ENCODE measurements around the gene DRD2. TPM values are rescaled to one million over a fixed set of nuclear protein-coding genes. Genes with fewer than 3 reads are reported as not detected.

Gene DRD2
- total RNA-seq, 2 experiments from 2014 or later = not detected

DNA sequence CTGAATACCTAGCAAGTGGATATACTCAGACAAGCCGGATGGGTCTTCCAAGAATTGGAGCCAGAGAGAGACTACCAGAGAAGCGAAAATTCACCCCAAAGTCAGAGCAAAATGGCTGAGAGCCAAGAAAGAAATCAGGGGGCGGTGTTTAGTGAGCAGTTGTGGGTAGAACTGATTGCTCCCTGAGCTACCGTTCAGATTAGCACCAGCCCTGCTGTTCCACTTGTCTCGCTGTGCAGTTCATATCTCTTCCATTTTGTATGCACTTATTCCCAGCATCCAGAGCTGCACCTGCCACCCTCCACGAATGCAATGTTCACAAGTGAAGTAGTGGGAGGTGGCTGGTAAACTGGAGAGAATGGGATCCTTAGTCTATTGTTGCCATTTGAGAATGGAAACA is 25.5 kb downstream of the DRD2 start:
- ChIA-PET CTCF (no interaction called here), POLR2A (no interaction called here)
- TF ChIP-seq, protein P1, sequence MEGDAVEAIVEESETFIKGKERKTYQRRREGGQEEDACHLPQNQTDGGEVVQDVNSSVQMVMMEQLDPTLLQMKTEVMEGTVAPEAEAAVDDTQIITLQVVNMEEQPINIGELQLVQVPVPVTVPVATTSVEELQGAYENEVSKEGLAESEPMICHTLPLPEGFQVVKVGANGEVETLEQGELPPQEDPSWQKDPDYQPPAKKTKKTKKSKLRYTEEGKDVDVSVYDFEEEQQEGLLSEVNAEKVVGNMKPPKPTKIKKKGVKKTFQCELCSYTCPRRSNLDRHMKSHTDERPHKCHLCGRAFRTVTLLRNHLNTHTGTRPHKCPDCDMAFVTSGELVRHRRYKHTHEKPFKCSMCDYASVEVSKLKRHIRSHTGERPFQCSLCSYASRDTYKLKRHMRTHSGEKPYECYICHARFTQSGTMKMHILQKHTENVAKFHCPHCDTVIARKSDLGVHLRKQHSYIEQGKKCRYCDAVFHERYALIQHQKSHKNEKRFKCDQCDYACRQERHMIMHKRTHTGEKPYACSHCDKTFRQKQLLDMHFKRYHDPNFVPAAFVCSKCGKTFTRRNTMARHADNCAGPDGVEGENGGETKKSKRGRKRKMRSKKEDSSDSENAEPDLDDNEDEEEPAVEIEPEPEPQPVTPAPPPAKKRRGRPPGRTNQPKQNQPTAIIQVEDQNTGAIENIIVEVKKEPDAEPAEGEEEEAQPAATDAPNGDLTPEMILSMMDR (IDR thresholded peaks at IDR 0.05) = no peak
- Mint-ChIP-seq H3K9me3 (no peaks in the 10 kb centered on the region), H3K36me3 (ENCODE audit: low read depth) (no peaks in the 10 kb centered on the region), H3K4me3 (no peak overlapping the region), H3K27me3 (peaks cover 28% of the 10 kb centered on the region), H3K27ac (no peak overlapping the region), H3K4me1 (ENCODE audit: low read depth) (no peaks in the 10 kb centered on the region)
- intact Hi-C loops (cut with DNase I, micrococcal nuclease) = no loop called here
- ATAC-seq (ENCODE audit: poor library complexity) (no peak), DNase-seq (no peak)
- no peak overlapping the region for H3K4me3 ChIP-seq (ENCODE audit: low read length)
- no peaks in the 10 kb centered on the region for H3K27me3 ChIP-seq (ENCODE audit: control insufficient read depth in 1 of 2, insufficient read depth in 2 of 2, low read length in 2 of 2)
- H3K9me3 ChIP-seq (ENCODE audit: control insufficient read depth in 1 of 2, insufficient read depth in 1 of 2, low read length in 2 of 2) = no peaks in the 10 kb centered on the region
- no peak overlapping the region for H3K27ac ChIP-seq (ENCODE audit: low read depth in 1 of 2, low read length in 2 of 2)
- no peaks in the 10 kb centered on the region for H3K4me1 ChIP-seq (ENCODE audit: insufficient read depth, low read length)
- no peaks in the 10 kb centered on the region for H3K36me3 ChIP-seq (ENCODE audit: insufficient read depth, low read length)

DNA sequence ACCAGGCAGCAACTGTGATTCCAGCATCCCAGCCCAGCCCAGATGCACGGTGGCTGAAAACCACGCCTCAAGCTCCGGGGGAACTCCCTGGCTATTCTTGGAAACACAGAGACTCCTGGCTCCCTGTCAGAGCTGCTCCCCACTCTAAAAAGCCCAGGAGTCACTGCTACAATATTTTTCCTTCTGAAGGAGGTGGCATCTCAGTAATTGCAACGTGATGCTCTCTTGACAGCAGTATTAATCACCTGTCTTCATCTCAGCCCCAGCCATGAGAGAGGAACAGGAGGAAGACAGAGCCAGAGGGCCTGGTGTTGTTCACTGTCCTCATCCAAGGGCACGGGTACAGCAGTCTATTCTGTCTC is 26.9 kb downstream of the DRD2 start:
- no peaks in the 10 kb centered on the region for H3K4me1 Mint-ChIP-seq (ENCODE audit: low read depth)
- POLR2A ChIA-PET = no interaction called here
- no peak for ATAC-seq (ENCODE audit: poor library complexity)

DNA sequence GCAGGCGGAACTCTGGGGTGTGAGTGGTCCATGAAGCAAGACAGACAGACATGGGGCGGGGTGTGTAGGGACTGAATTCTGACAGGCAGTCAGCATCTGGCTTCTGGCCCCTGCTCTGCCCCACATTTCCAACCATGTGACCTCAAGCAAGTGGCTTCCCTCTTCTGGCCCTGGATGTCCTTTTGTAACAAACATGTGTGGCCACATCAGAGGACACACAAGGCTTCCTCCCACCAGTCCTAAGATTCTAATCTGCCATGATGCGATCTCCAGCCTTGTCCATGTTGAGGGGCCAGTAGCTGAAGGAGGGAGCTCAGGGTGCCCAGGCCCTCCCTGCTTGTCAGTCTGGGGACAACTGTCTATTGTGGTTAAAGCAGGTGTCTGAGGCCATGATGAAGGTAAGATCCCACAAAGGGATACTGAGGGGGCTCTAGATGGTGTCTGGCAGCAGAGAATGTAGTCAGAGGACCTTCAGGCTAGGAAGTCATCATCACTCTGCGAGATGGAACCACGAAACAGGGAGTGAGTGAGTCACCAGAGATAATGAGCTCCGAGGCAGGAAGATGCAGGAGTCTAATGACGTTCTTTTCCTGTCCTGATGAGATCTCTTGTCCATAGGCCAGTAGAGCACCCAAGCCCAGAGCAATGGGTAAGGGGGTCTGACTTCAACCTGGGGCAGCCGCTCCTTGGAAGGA is 27.4 kb downstream of the DRD2 start:
- Histone ChIP-seq H3K27ac (ENCODE audit: low read depth in 1 of 2, low read length in 2 of 2) (no peak overlapping the region), H3K4me1 (ENCODE audit: insufficient read depth, low read length) (no peaks in the 10 kb centered on the region), H3K27me3 (ENCODE audit: control insufficient read depth in 1 of 2, insufficient read depth in 2 of 2, low read length in 2 of 2) (no peaks in the 10 kb centered on the region), H3K36me3 (ENCODE audit: insufficient read depth, low read length) (no peaks in the 10 kb centered on the region), H3K9me3 (ENCODE audit: control insufficient read depth in 1 of 2, insufficient read depth in 1 of 2, low read length in 2 of 2) (no peaks in the 10 kb centered on the region), H3K4me3 (ENCODE audit: low read length) (no peak overlapping the region)
- no peaks in the 10 kb centered on the region for H3K9me3 Mint-ChIP-seq
- TF ChIP-seq, protein P1 (IDR thresholded peaks at IDR 0.05) = no peak
- peaks cover 24% of the 10 kb centered on the region for H3K27me3 Mint-ChIP-seq
- no peak overlapping the region for H3K27ac Mint-ChIP-seq
- H3K36me3 Mint-ChIP-seq (ENCODE audit: low read depth) = no peaks in the 10 kb centered on the region
- intact Hi-C loops (cut with DNase I, micrococcal nuclease) = no loop called here
- no peak for DNase-seq
- no peaks in the 10 kb centered on the region for H3K4me1 Mint-ChIP-seq (ENCODE audit: low read depth)
- ChIA-PET CTCF (no interaction called here), POLR2A (no interaction called here)
- H3K4me3 Mint-ChIP-seq = no peak overlapping the region
- no peak for ATAC-seq (ENCODE audit: poor library complexity)

More for the DNA sequence above, 26.9 kb downstream of the DRD2 start:
- H3K9me3 ChIP-seq (ENCODE audit: control insufficient read depth in 1 of 2, insufficient read depth in 1 of 2, low read length in 2 of 2) = no peaks in the 10 kb centered on the region
- no peaks in the 10 kb centered on the region for H3K36me3 ChIP-seq (ENCODE audit: insufficient read depth, low read length)
- Mint-ChIP-seq H3K27ac (no peak overlapping the region), H3K36me3 (ENCODE audit: low read depth) (no peaks in the 10 kb centered on the region), H3K27me3 (peaks cover 24% of the 10 kb centered on the region), H3K9me3 (no peaks in the 10 kb centered on the region), H3K4me3 (no peak overlapping the region)
- H3K4me1 ChIP-seq (ENCODE audit: insufficient read depth, low read length) = no peaks in the 10 kb centered on the region
- intact Hi-C loops (cut with DNase I, micrococcal nuclease) = no loop called here
- CTCF ChIA-PET = no interaction called here
- H3K4me3 ChIP-seq (ENCODE audit: low read length) = no peak overlapping the region
- no peak overlapping the region for H3K27ac ChIP-seq (ENCODE audit: low read depth in 1 of 2, low read length in 2 of 2)
- H3K27me3 ChIP-seq (ENCODE audit: control insufficient read depth in 1 of 2, insufficient read depth in 2 of 2, low read length in 2 of 2) = no peaks in the 10 kb centered on the region
- DNase-seq = no peak
- TF ChIP-seq, protein P1 (IDR thresholded peaks at IDR 0.05) = no peak

All from CD4-positive, alpha-beta T cell (primary cell).